GM10847 (cell line): ENCODE data around the gene TM7SF2.
A peak's percentile ranks its signal among the peaks of the same experiment; 100 is the strongest.

Source experiments
- POLR2A ChIP-seq: IDR thresholded peaks from 2 replicates; pipeline ENCODE4 v1.6.1; 2011; ENCODE audit not compliant: insufficient read length; ENCODE audit errors: extremely low read depth

Gene TM7SF2

GRCh38 chr11:65107078-65107477 is 4.6 kb upstream of the TM7SF2 start:
- TF ChIP-seq POLR2A: no peak

- no peak for TF ChIP-seq POLR2A
Measured at GRCh38 chr11:65107751-65108468, 3.8 kb upstream of the TM7SF2 start.

DNA sequence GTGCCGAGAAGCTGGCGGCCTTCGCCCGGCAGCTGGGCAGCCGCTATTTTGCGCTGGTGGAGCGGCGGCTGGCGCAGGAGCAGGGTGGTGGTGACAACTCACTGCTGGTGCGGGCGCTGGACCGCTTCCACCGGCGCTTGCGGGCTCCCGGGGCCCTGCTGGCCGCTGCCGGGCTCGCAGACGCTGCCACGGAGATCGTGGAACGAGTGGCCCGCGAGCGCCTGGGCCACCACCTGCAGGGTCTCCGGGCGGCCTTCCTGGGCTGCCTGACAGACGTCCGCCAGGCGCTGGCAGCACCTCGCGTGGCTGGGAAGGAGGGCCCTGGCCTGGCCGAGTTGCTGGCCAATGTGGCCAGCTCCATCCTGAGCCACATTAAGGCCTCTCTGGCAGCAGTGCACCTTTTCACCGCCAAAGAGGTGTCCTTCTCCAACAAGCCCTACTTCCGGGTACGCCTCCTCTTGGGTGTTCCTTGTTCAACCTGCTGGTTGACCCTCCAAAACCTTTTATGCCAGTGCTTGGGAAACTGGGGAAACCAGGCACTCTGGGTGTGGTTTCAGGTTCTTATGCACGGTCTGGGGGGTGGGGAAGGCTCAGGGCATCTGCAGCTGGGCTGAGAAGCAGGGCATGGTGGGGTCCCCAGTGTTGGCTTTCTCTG is 3.1 kb upstream of the TM7SF2 start:
- no peak for TF ChIP-seq POLR2A

- no peak for TF ChIP-seq POLR2A
Measured at GRCh38 chr11:65109231-65110198, 2.2 kb upstream of the TM7SF2 start.

DNA sequence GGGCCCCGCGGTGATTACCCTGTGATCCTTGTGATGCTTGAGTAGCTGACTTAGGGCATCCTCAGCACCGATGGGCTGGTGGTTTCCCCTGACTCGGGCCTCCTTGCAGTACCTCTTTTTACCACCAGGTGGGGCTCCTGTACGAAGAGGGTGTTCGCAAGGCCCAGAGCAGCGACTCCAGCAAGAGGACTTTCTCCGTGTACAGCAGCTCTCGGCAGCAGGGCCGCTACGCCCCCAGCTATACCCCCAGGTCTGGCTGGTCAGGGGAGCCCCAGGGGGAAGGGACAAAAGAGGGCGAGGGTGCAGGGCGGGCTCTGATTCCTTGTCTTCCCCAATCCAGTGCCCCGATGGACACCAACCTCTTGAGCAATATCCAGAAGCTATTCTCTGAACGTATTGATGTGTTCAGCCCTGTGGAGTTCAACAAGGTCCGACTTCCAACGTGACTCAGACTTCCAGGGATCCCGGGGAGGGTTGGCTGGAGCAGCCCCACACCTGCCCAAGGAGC is 1.3 kb upstream of the TM7SF2 start:
- TF ChIP-seq POLR2A: no peak

GRCh38 chr11:65111159-65111743 is 421 bp upstream of the TM7SF2 start:
- TF ChIP-seq POLR2A: no peak

GRCh38 chr11:65112546-65113360 is 1.1 kb downstream of the TM7SF2 start:
- no peak for TF ChIP-seq POLR2A

GRCh38 chr11:65113361-65113756 is 1.7 kb downstream of the TM7SF2 start:
- TF ChIP-seq POLR2A: no peak

- no peak for TF ChIP-seq POLR2A
Measured at GRCh38 chr11:65113839-65114238, 2.2 kb downstream of the TM7SF2 start.

DNA sequence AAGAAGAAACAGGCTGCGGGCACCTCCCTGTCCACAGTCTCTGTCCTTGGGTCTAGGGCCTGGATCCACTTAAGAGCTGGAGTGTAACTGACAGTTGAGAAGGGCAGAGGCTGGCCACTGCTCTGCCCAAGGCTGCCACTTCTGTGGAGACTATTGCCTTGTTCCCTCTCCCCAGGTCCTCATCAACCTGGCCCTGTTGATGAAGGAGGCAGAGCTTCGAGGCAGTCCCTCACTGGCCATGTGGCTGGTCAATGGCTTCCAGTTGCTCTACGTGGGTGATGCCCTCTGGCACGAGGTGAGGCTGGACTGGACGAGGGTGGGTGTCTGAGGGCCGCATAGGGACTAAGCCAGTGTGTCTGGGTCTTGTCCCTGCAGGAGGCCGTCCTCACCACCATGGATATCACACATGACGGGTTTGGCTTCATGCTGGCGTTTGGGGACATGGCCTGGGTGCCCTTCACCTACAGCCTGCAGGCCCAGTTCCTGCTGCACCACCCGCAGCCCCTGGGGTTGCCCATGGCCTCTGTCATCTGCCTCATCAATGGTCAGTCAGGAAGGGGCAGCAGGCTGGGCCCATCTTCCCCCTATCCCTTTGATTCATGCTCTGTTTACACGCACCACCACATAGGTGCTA is 3.0 kb downstream of the TM7SF2 start:
- TF ChIP-seq POLR2A: no peak

GRCh38 chr11:65115361-65116082 is 3.9 kb downstream of the TM7SF2 start:
- no peak for TF ChIP-seq POLR2A

DNA sequence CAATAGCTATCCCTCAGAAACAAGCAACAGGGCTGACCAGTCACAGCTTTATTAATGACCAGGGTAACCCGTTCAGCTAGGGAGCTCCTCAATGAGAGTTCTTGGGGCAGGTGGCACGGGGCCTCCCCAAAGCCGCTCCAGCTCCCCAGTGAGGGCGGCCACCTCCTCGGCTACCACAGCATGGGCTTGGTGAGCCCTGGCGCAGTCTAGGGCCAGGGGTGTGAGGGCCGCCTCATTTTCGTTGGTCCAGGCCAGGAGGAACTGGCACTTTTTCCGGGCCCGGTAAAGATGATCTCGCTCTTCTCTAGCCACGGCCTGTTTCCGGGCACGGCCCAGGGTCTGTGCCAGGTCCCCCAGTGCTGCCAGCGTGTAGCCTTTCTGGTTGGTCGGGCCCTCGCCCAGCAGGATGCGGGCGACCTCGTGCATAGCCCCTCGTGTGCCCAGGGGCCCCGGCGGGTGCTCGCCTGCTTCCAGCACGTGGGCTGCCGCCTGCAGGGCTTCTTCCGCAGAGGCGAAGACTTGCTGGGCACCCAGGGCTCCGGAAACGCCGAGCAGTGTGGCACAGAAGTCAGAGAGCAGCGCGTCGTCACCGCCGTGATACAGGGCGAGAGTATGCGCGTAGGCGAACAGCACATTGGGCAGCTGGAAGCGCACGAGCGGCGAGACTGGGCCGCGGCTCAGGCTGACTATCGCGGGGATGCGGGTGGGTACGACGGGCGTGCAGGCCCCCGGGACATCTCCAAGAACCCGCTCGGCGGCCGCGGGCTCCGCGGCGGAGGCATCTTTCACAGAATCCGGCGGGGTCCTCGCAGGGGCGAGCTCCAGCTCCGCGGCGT is 4.9 kb downstream of the TM7SF2 start:
- TF ChIP-seq POLR2A: no peak

DNA sequence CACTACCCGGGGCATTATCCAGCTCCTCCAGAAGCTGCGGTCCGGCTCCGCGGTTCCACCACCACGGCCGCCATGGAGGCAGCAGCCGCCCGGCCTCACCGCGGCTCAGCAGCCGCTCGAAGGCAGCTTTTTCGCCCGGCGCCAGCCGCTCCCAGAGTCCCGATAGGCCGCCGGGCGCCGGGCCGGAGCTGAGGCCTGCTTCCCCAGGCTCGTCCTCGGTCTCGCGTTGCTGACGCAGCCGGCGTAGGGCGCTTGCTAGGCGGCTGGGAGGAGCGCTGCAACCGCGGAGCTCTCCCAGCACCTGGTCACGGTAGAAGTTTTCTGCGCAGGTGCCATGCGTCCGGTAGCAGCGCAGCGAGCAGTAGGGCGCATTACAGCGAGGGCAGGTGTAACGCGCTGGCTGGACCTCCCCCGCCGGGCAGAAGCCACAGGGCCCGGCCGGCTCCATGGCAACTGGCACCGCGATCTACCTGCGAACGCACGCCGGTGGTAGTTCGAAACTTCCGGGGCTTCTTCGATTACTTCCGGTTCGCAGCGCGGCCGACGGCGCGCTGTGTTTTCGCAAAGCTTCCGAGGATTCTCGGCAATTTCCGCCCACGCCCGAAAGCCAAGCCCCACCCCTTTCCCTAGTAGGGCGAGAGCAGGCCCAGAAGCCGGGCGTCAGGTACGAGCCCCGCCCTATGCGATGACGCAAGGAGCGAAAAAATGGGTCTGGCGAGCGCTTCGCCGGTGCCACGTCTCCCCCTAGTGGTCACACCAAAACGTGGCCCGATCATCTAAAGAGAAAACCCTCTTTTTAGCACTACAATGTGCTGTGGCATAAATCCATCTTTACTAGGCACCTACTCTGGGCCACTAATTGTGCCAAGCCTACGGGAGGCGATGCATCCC is 5.8 kb downstream of the TM7SF2 start, which contains the start of gene ZNHIT2:
Gene ZNHIT2 (minus strand): TSS at position 496 of the 891 bp plus-strand sequence. CDS start 48 bp downstream, at position 448.
- peak; percentile 79 for TF ChIP-seq POLR2A
